T-cell (primary cell): ENCODE measurements around the gene WWTR1. TPM values are rescaled to one million over a fixed set of nuclear protein-coding genes. Genes with fewer than 3 reads are reported as not detected.
A peak's percentile ranks its signal among the peaks of the same experiment; 100 is the strongest.

ENCODE experiments used
- ATAC-seq, 4 experiments: fragments of 200-7000 bp in 3 of 4; fragments of 150-1000 bp in 1 of 4; cut with Tn5 transposase; replicated peaks in 1 of 4; 1 replicate in 3 of 4; 2 replicates in 1 of 4; pipeline ENCODE4 v1.10.0; 2021; ENCODE audit warnings: moderate library complexity in 3 of 4, mild to moderate bottlenecking in 2 of 4, moderate number of reproducible peaks in 1 of 4
- CTCF ChIA-PET, 2 donors: fragments of 300-600 bp; sonication (Branson Sonifier 250); formaldehyde crosslinking; loops; one replicate each; lab custom pipeline; 2022; ENCODE audit warnings: antibody characterized with exemption in 2 of 2; lab: Charles Lee
- POLR2A ChIA-PET, 2 donors: fragments of 300-600 bp; sonication (Branson Sonifier 250); formaldehyde crosslinking; loops; one replicate each; lab custom pipeline; 2022; ENCODE audit warnings: antibody characterized with exemption in 2 of 2; lab: Charles Lee
- DNase-seq, 35 experiments: peaks; one replicate each; pipeline versions ENCODE4 v3.0.0 to v3.0.0-alpha.2; 2013 to 2023
- H3K27ac ChIP-seq: one replicate; pipeline ENCODE4 v1.5.1; 2013; ENCODE audit warnings: low read length
- H3K27me3 ChIP-seq, 2 experiments: replicated peaks in 1 of 2; 1 replicate in 1 of 2; 2 replicates in 1 of 2; pipeline versions ENCODE4 v1.6.1 to v1.7.0; 2013; ENCODE audit warnings: low read length in 1 of 2, mixed read lengths in 1 of 2; ENCODE audit not compliant: control insufficient read depth in 2 of 2, insufficient read depth in 2 of 2; ENCODE audit errors: extremely low read depth in 1 of 2
- H3K36me3 ChIP-seq, 2 donors: 1 replicate in 1 of 2; 2 replicates in 1 of 2; pipeline versions ENCODE4 v1.6.1 to v1.7.0; 2013; ENCODE audit warnings: low read length in 1 of 2; ENCODE audit not compliant: control insufficient read depth in 2 of 2, insufficient read depth in 1 of 2; ENCODE audit errors: extremely low read depth in 1 of 2
- H3K4me1 ChIP-seq, 2 experiments: 1 replicate in 1 of 2; 2 replicates in 1 of 2; pipeline versions ENCODE4 v1.6.1 to v1.7.0; 2013; ENCODE audit warnings: low read length in 2 of 2, mixed read lengths in 1 of 2; ENCODE audit not compliant: insufficient read depth in 2 of 2, control insufficient read depth in 1 of 2; ENCODE audit errors: extremely low read depth in 1 of 2
- H3K4me3 ChIP-seq, 2 donors: 1 replicate in 1 of 2; 2 replicates in 1 of 2; pipeline versions ENCODE4 v1.5.1 to v1.7.0; 2013; ENCODE audit warnings: mild to moderate bottlenecking in 2 of 2, low read length in 1 of 2, moderate library complexity in 1 of 2; ENCODE audit not compliant: control insufficient read depth in 1 of 2; ENCODE audit errors: extremely low read depth in 1 of 2
- H3K9me3 ChIP-seq: 2 replicates; pipeline ENCODE4 v1.7.0; 2013
- H3K27ac Mint-ChIP-seq, 2 donors: one replicate each; pipeline ENCODE4 v1.8.0; 2020 to 2021; ENCODE audit warnings: mild to moderate bottlenecking in 2 of 2, mixed read lengths in 2 of 2
- H3K27me3 Mint-ChIP-seq, 2 donors: one replicate each; pipeline ENCODE4 v1.8.0; 2021 to 2022; ENCODE audit warnings: mixed read lengths in 2 of 2
- H3K36me3 Mint-ChIP-seq: one replicate; pipeline ENCODE4 v1.8.0; 2021; ENCODE audit warnings: mixed read lengths
- H3K4me1 Mint-ChIP-seq, 3 donors: one replicate each; pipeline ENCODE4 v1.8.0; 2020 to 2022; ENCODE audit warnings: mixed read lengths in 3 of 3, mild to moderate bottlenecking in 1 of 3
- H3K4me3 Mint-ChIP-seq, 3 donors: one replicate each; pipeline ENCODE4 v1.8.0; 2020 to 2022; ENCODE audit warnings: mild to moderate bottlenecking in 3 of 3, mixed read lengths in 3 of 3, moderate library complexity in 3 of 3
- H3K9me3 Mint-ChIP-seq, 3 donors: one replicate each; pipeline ENCODE4 v1.8.0; 2020 to 2022; ENCODE audit warnings: mixed read lengths in 3 of 3
- WGBS: methylation state at CpG from one replicate; pipeline ENCODE4 v1.1.5; 2013; ENCODE audit warnings: missing lambda C conversion rate; ENCODE audit not compliant: insufficient coverage; 5-methylcytosine and 5-hydroxymethylcytosine counted together
- total RNA-seq, 35 experiments: library from RNA in 6 of 35; stranded (reverse) in 6 of 35; fragments of 120-200 nt in 1 of 35; gene quantifications; one replicate each; pipeline versions ENCODE4 v1.2.1 to v1.2.4 and lab custom pipeline; 2013 to 2026

Gene WWTR1
- 1 to 10 TPM in 4 of 5 donors, under 1 TPM in 1; 0.43 to 1.6 (median 1.1) TPM for total RNA-seq
- 0.48 TPM for total RNA-seq (2013)
- total RNA-seq (lab: John Stamatoyannopoulos, UW): 0.11 to 1.5 (median 0.71) reads per million in 29 experiments

DNA sequence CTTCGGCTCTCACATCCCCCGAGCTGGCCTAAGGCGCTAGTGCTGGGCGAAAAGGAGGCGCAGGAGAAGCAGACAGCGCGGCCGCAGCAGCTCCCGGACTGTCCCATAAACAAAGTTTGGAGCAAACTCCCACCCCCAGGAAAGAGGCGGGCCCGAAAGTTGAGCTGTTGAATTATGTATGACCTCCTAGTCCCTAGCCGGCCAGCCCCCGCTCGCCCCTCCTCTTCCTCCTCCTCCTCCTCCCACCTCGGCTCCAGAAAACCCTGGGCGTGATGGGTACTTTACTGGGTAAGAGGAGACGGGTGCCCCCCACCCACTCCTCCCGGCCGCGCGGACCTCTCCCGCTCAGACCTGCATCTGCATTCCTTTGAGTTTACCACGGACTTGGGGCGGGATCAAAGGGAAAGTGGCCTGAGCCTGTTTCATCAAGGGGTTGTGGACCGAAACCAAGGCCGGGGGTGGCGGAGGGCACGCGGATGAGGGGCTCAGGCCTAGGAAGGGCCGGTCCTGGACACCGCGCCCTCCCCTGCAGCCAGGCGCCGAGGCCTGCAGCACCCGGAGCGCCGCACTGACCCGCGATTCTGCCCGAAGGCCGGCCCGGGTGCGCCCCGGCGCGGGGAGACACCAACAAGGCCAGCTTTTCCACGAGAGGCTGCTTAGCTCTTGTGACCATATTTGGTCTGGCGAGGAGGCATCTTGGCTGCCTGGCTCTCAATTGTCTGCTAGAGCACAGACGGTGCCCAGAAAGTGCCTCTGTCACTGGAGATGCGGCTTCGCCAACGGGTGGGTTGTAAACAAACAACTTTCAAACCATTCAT, at the start of gene WWTR1:
Gene WWTR1, minus strand, starts transcription at position 100 of the 818 bp plus-strand sequence. CDS start 719 bp downstream, outside the sequence.
- H3K27ac Mint-ChIP-seq: peak within 1 kb of the TSS; percentile 47 to 52
- Histone ChIP-seq H3K9me3 (no peaks in the 10 kb centered on the region), H3K27me3 (peaks cover 4 to 33% of the 10 kb centered on the region in 2 experiments), H3K27ac (no peak within 1 kb of the TSS), H3K4me3 (peak within 1 kb of the TSS; percentile 61 to 76), H3K36me3 (no peaks in the 10 kb centered on the region), H3K4me1 (peaks cover 0 to 21% of the 10 kb centered on the region in 2 experiments)
- H3K36me3 Mint-ChIP-seq: no peaks in the 10 kb centered on the region
- peaks cover 52 to 70% of the 10 kb centered on the region in 2 donors for H3K27me3 Mint-ChIP-seq
- 2% methylated on average over 38 of the region's 52 CpGs for WGBS
- DNase-seq (peak in 13 of 35 experiments; percentile 0 to 41 (median 6)), ATAC-seq (peak; percentile 22 to 70 (median 58))
- CTCF ChIA-PET: no interaction called here
- H3K4me1 Mint-ChIP-seq: peaks cover 13 to 19% (median 16%) of the 10 kb centered on the region in 3 donors
- POLR2A ChIA-PET: interaction anchor here in 1 of 2 donors (0.6 kb wide), 1 partner anchor 94 kb away, joined by 5 read pairs; the partner anchor contains the start of gene COMMD2
- H3K9me3 Mint-ChIP-seq: peaks cover 0 to 6% (median 0%) of the 10 kb centered on the region in 3 donors
- H3K4me3 Mint-ChIP-seq: peak within 1 kb of the TSS; percentile 76 to 83 (median 78)

DNA sequence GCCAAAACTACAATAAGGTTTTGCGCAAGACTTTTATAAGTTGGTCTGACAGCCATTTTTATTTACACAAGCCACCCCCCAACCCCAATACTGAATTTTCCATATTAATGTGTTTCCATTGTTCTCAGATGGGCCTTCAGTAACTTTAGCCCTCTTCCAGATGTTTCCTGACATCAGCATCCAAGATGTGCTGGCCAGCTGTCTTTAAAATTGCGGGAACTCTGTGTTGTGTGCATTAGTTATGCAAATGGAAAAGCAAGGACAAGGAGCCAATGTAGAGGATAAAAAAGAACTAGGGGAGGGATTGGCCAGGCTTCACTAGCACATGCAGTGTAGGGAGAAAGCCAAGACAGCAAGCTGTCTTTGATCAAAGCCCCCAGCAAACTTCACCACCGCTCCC, 49.1 kb upstream of the WWTR1 start:
- DNase-seq: no peak
- H3K4me1 Mint-ChIP-seq: peaks cover 0 to 2% (median 2%) of the 10 kb centered on the region in 3 donors
- H3K4me3 Mint-ChIP-seq: no peak overlapping the region
- no peaks in the 10 kb centered on the region for H3K27me3 Mint-ChIP-seq
- ChIA-PET POLR2A (no interaction called here), CTCF (no interaction called here)
- H3K9me3 ChIP-seq: no peaks in the 10 kb centered on the region
- no peaks in the 10 kb centered on the region for H3K27me3 ChIP-seq
- H3K9me3 Mint-ChIP-seq: no peaks in the 10 kb centered on the region
- H3K27ac ChIP-seq: no peak overlapping the region
- ATAC-seq: no peak
- H3K27ac Mint-ChIP-seq: no peak overlapping the region
- no peaks in the 10 kb centered on the region for H3K36me3 ChIP-seq
- no peak overlapping the region for H3K4me3 ChIP-seq
- no peaks in the 10 kb centered on the region for H3K36me3 Mint-ChIP-seq
- H3K4me1 ChIP-seq: no peaks in the 10 kb centered on the region
- whole genome bisulfite sequencing: 100% methylated on average over 1 of the region's 3 CpGs

DNA sequence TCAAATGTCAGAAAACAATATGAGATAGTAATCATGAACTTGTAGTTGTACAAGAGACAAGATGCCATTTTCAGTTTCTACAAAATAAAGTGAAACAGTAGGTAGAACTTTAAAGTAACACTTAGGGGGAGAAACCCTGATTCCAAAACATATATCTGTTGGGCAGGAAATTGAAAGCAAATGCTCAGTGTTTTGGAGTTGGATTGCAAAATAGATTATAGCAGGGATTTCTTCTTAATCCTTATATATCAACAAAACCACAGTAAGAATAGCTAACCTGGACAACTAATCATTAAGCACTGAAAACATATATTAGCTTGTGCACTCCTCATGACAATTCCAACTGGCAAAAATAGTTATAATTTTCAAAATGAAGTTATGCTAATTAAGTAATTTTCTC, 47.6 kb upstream of the WWTR1 start:
- Mint-ChIP-seq H3K9me3 (no peaks in the 10 kb centered on the region), H3K27ac (no peak overlapping the region), H3K27me3 (no peaks in the 10 kb centered on the region), H3K36me3 (no peaks in the 10 kb centered on the region), H3K4me3 (no peak overlapping the region), H3K4me1 (peaks cover 0 to 10% (median 4%) of the 10 kb centered on the region in 3 donors)
- H3K4me3 ChIP-seq: no peak overlapping the region
- DNase-seq (no peak), ATAC-seq (no peak)
- no peaks in the 10 kb centered on the region for H3K27me3 ChIP-seq
- no peaks in the 10 kb centered on the region for H3K4me1 ChIP-seq
- ChIA-PET CTCF (interaction anchor here (0.6 to 0.7 kb wide), 3 partner anchors 14 to 1383 kb away, joined by 3 read pairs; no protein-coding TSS in a partner anchor), POLR2A (no interaction called here)
- no peaks in the 10 kb centered on the region for H3K36me3 ChIP-seq
- no peaks in the 10 kb centered on the region for H3K9me3 ChIP-seq
- H3K27ac ChIP-seq: no peak overlapping the region

DNA sequence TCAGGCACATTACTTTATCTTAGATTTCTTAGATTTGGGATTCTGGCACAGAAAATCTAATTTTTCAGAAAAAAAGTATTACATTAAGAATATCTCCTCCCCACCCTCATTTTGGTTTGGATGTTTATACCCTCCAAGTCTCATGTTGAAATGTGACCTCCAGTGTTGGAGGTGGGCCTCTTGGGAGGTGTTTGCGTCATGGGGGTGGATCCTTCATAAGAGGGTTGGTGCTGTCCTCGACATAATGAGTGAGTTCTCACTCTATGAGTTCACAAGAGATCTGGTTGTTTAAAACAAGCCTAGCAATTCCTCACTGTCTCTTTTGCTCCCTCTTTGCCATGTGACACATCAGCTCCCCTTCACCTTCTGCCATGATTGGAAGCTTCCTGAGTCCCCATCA, 45.6 kb upstream of the WWTR1 start:
- WGBS: 50% methylated on average over 1 of the region's 2 CpGs
- H3K27me3 Mint-ChIP-seq: no peaks in the 10 kb centered on the region
- CTCF ChIA-PET: interaction anchor here in 1 of 2 donors (1.6 kb wide), 1 partner anchor 14 kb away, joined by 3 read pairs; no protein-coding TSS in a partner anchor

DNA sequence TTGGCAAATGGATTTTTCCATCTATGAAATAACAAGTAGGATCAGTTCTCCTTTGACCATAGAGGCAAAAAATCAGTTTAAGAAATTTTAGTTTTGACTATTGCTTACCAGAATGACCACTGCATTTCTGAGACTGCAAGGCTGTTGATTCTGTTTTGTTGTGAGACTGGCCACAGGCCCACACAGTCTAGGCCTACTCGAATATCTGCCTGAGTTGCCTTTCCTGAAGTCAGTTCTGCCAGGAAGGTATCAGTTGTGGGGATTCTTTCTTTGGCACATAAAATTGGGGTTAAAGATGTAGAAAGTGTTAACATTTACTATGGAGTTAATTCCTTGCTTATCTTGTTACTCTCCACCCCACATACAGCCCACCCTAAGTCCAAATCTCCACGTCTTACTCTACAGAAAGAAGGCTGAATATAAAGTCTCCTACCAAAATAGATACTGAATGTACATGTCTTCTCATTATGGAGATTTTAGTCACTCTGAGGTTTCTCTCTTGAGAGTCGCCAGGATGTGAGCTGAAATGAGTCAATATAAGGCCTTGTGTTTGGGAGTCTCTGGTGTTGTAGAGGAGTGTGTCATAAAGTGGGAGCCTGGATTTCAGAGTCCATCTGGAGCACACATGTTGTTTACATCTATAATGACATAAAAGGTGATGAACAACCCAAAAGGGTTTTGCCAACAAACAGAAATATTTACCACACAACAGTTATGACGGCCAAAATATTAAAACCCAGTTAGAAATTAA, 45.0 kb upstream of the WWTR1 start:
- CTCF ChIA-PET: no interaction called here

More for the DNA sequence above, 45.6 kb upstream of the WWTR1 start:
- Histone ChIP-seq H3K27ac (no peak overlapping the region), H3K36me3 (no peaks in the 10 kb centered on the region), H3K4me3 (no peak overlapping the region), H3K9me3 (no peaks in the 10 kb centered on the region), H3K4me1 (no peaks in the 10 kb centered on the region), H3K27me3 (no peaks in the 10 kb centered on the region)
- Mint-ChIP-seq H3K27ac (no peak overlapping the region), H3K4me3 (no peak overlapping the region), H3K9me3 (peaks cover 2 to 6% (median 4%) of the 10 kb centered on the region in 3 donors), H3K4me1 (peaks cover 0 to 10% (median 4%) of the 10 kb centered on the region in 3 donors), H3K36me3 (peaks cover 3% of the 10 kb centered on the region)
- no peak for DNase-seq
- ATAC-seq: no peak
- POLR2A ChIA-PET: no interaction called here

DNA sequence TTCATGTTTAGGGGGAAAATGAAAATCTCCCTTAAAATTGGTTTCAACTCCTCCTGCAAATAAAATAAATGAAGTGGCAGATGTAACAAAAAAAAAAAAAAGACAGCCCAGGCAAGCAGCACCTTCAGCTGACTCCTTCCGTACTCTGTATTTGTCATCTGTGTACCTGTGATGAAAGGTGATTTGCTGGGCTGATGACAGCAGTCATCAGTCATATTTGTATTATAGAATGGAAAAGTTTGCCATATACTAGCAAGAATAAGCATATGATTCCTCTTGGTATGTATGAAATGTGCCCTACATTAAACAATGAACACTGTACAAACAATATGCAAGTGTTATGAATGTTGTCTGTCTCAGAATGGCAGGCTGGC, 44.1 kb upstream of the WWTR1 start:
- peaks cover 4 to 20% (median 14%) of the 10 kb centered on the region in 3 donors for H3K9me3 Mint-ChIP-seq
- peak overlapping the region; percentile 46 to 79 (median 67) for H3K4me3 Mint-ChIP-seq
- no peaks in the 10 kb centered on the region for H3K9me3 ChIP-seq
- no peaks in the 10 kb centered on the region for H3K27me3 ChIP-seq
- peak in 1 of 35 experiments; percentile 7 for DNase-seq
- H3K36me3 ChIP-seq: no peaks in the 10 kb centered on the region
- CTCF ChIA-PET: no interaction called here
- no CpG with 5 or more reads among the region's 1 CpG for WGBS
- POLR2A ChIA-PET: interaction anchor here in 1 of 2 donors (0.6 kb wide), 1 partner anchor 41 kb away, joined by 5 read pairs; no protein-coding TSS in a partner anchor
- peaks cover 3% of the 10 kb centered on the region for H3K36me3 Mint-ChIP-seq
- no peak overlapping the region for H3K27ac ChIP-seq
- H3K4me3 ChIP-seq: peak overlapping the region in 1 of 2 donors; percentile 25
- no peaks in the 10 kb centered on the region for H3K27me3 Mint-ChIP-seq
- H3K27ac Mint-ChIP-seq: peak overlapping the region; percentile 55 to 82
- no peak for ATAC-seq
- no peaks in the 10 kb centered on the region for H3K4me1 ChIP-seq
- H3K4me1 Mint-ChIP-seq: peaks cover 0 to 10% (median 4%) of the 10 kb centered on the region in 3 donors

More for the DNA sequence above, 45.0 kb upstream of the WWTR1 start:
- Histone ChIP-seq H3K27me3 (no peaks in the 10 kb centered on the region), H3K27ac (no peak overlapping the region), H3K4me3 (no peak overlapping the region), H3K9me3 (no peaks in the 10 kb centered on the region), H3K36me3 (no peaks in the 10 kb centered on the region), H3K4me1 (no peaks in the 10 kb centered on the region)
- 100% methylated on average over 1 of the region's 4 CpGs for WGBS
- Mint-ChIP-seq H3K36me3 (peaks cover 3% of the 10 kb centered on the region), H3K4me1 (peaks cover 0 to 10% (median 4%) of the 10 kb centered on the region in 3 donors), H3K4me3 (no peak overlapping the region), H3K27me3 (no peaks in the 10 kb centered on the region), H3K9me3 (peaks cover 4 to 12% (median 8%) of the 10 kb centered on the region in 3 donors), H3K27ac (no peak overlapping the region)
- POLR2A ChIA-PET: no interaction called here
- ATAC-seq: no peak
- DNase-seq: no peak
